Aorta (tissue), 4 donors: Measurements from ENCODE around the gene TPI1. TPM values are rescaled to one million over a fixed set of nuclear protein-coding genes. Genes with fewer than 3 reads are reported as not detected.

Experiments
- polyA plus RNA-seq, 2 donors: library from polyadenylated mRNA; stranded (reverse); fragments of 200-250 nt; gene quantifications; one replicate each; pipeline ENCODE4 v1.2.3, GENCODE V29; 2013
- total RNA-seq, 2 donors: library from RNA; stranded (reverse); fragmentation: NEBNext Ultra II Directional; extraction: Animal tissue kit (Norgen Biotek cat#: 25700); gene quantifications; one replicate each; pipeline ENCODE4 v1.2.1, GENCODE V29; 2021
- donor health status: healthy with polysubstance abuse.
- donor health status: Bipolar disorder and iron deficiency.
- donor health status: DM: no; HTN: no; CAD: no.
- donor health status: DM: yes; HTN: yes; CAD: no.

The TPI1 gene
- total and polyA plus RNA-seq, 4 donors = 310 to 317 (median 315) TPM

Other genes starting within 250 kb of the TPI1 start
- gene LPAR5, start 231.6 kb upstream of the TPI1 start, total RNA-seq = 1 to 10 TPM; 2.5 to 3.7 TPM
- under 1 TPM; 0.51 to 0.88 TPM for gene LPAR5, start 231.6 kb upstream of the TPI1 start, polyA plus RNA-seq
- gene ACRBP, start 220.1 kb upstream of the TPI1 start, total RNA-seq = 1 to 10 TPM; 1.8 to 5.2 TPM
- under 1 TPM in 1 of 2 donors, not detected in 1; 0.25 TPM for gene ACRBP, start 220.1 kb upstream of the TPI1 start, polyA plus RNA-seq
- gene ING4, start 204.4 kb upstream of the TPI1 start, total RNA-seq = 10 to 100 TPM; 19.7 to 43.3 TPM
- gene ING4, start 204.4 kb upstream of the TPI1 start, polyA plus RNA-seq = 10 to 100 TPM; 45.3 to 63.7 TPM
- gene ZNF384, start 178.2 kb upstream of the TPI1 start, total RNA-seq = 10 to 100 TPM; 54.4 to 66.7 TPM
- 10 to 100 TPM; 23.2 to 49.3 TPM for gene ZNF384, start 178.2 kb upstream of the TPI1 start, polyA plus RNA-seq
- gene PIANP, start 166.7 kb upstream of the TPI1 start, total RNA-seq = 10 to 100 TPM in 1 of 2 donors, 1 to 10 TPM in 1; 1.2 to 10.7 TPM
- gene PIANP, start 166.7 kb upstream of the TPI1 start, polyA plus RNA-seq = 1 to 10 TPM; 4.3 to 7.5 TPM
- 10 to 100 TPM; 47.0 to 50.1 TPM for gene COPS7A, start 143.5 kb upstream of the TPI1 start, total RNA-seq
- 10 to 100 TPM; 43.8 to 70.5 TPM for gene COPS7A, start 143.5 kb upstream of the TPI1 start, polyA plus RNA-seq
- gene MLF2, start 114.4 kb upstream of the TPI1 start, total RNA-seq = 100 to 1,000 TPM; 110 to 144 TPM
- gene MLF2, start 114.4 kb upstream of the TPI1 start, polyA plus RNA-seq = 100 to 1,000 TPM; 134 to 141 TPM
- 100 to 1,000 TPM; 358 to 396 TPM for gene PTMS, start 101.2 kb upstream of the TPI1 start, total RNA-seq
- 100 to 1,000 TPM; 549 to 584 TPM for gene PTMS, start 101.2 kb upstream of the TPI1 start, polyA plus RNA-seq
- gene LAG3, start 95.0 kb upstream of the TPI1 start, total RNA-seq = 1 to 10 TPM; 1.2 to 1.8 TPM
- gene LAG3, start 95.0 kb upstream of the TPI1 start, polyA plus RNA-seq = 1 to 10 TPM in 1 of 2 donors, under 1 TPM in 1; 0.25 to 2.4 TPM
- gene CD4, start 78.0 kb upstream of the TPI1 start, total RNA-seq = 10 to 100 TPM; 20.1 to 40.6 TPM
- 10 to 100 TPM in 1 of 2 donors, 1 to 10 TPM in 1; 2.1 to 14.3 TPM for gene CD4, start 78.0 kb upstream of the TPI1 start, polyA plus RNA-seq
- 10 to 100 TPM in 1 of 2 donors, 1 to 10 TPM in 1; 4.4 to 16.6 TPM for gene GPR162, start 45.7 kb upstream of the TPI1 start, total RNA-seq
- gene GPR162, start 45.7 kb upstream of the TPI1 start, polyA plus RNA-seq = 10 to 100 TPM in 1 of 2 donors, 1 to 10 TPM in 1; 6.0 to 17.2 TPM
- gene P3H3, start 39.1 kb upstream of the TPI1 start, total RNA-seq = 10 to 100 TPM; 43.5 to 66.3 TPM
- gene P3H3, start 39.1 kb upstream of the TPI1 start, polyA plus RNA-seq = 10 to 100 TPM; 23.4 to 93.3 TPM
- gene GNB3, start 26.6 kb upstream of the TPI1 start, total RNA-seq = 10 to 100 TPM in 1 of 2 donors, 1 to 10 TPM in 1; 8.2 to 13.7 TPM
- 10 to 100 TPM in 1 of 2 donors, 1 to 10 TPM in 1; 6.0 to 32.9 TPM for gene GNB3, start 26.6 kb upstream of the TPI1 start, polyA plus RNA-seq
- 1 to 10 TPM in 1 of 2 donors, under 1 TPM in 1; 0.42 to 2.1 TPM for gene CDCA3, start 16.2 kb upstream of the TPI1 start, total RNA-seq
- 10 to 100 TPM in 1 of 2 donors, 1 to 10 TPM in 1; 3.6 to 12.6 TPM for gene CDCA3, start 16.2 kb upstream of the TPI1 start, polyA plus RNA-seq
- gene USP5, start 15.4 kb upstream of the TPI1 start, total RNA-seq = 10 to 100 TPM; 59.5 to 64.6 TPM
- 10 to 100 TPM; 26.7 to 47.0 TPM for gene USP5, start 15.4 kb upstream of the TPI1 start, polyA plus RNA-seq
- 10 to 100 TPM in 1 of 2 donors, 1 to 10 TPM in 1; 4.2 to 10.2 TPM for gene SPSB2, start 5.8 kb downstream of the TPI1 start, total RNA-seq
- 10 to 100 TPM; 11.1 to 14.3 TPM for gene SPSB2, start 5.8 kb downstream of the TPI1 start, polyA plus RNA-seq
- gene LRRC23, start 37.3 kb downstream of the TPI1 start, total RNA-seq = 10 to 100 TPM in 1 of 2 donors, 1 to 10 TPM in 1; 5.3 to 11.2 TPM
- 10 to 100 TPM; 16.8 to 20.8 TPM for gene LRRC23, start 37.3 kb downstream of the TPI1 start, polyA plus RNA-seq
- gene ENO2, start 47.0 kb downstream of the TPI1 start, total RNA-seq = 10 to 100 TPM; 59.0 to 79.5 TPM
- gene ENO2, start 47.0 kb downstream of the TPI1 start, polyA plus RNA-seq = 100 to 1,000 TPM in 1 of 2 donors, 10 to 100 TPM in 1; 14.7 to 116 TPM
- gene ATN1, start 60.4 kb downstream of the TPI1 start, total RNA-seq = 100 to 1,000 TPM; 138 to 146 TPM
- gene ATN1, start 60.4 kb downstream of the TPI1 start, polyA plus RNA-seq = 100 to 1,000 TPM in 1 of 2 donors, 10 to 100 TPM in 1; 22.7 to 149 TPM
- not detected for gene RNU7-1, start 76.3 kb downstream of the TPI1 start, total RNA-seq
- gene RNU7-1, start 76.3 kb downstream of the TPI1 start, polyA plus RNA-seq = not detected
- 100 to 1,000 TPM; 197 to 233 TPM for gene C12orf57, start 76.5 kb downstream of the TPI1 start, total RNA-seq
- gene C12orf57, start 76.5 kb downstream of the TPI1 start, polyA plus RNA-seq = 1,000 to 10,000 TPM in 1 of 2 donors, 100 to 1,000 TPM in 1; 849 to 1,017 TPM
- gene PTPN6, start 83.8 kb downstream of the TPI1 start, total RNA-seq = 10 to 100 TPM; 29.8 to 42.3 TPM
- gene PTPN6, start 83.8 kb downstream of the TPI1 start, polyA plus RNA-seq = 10 to 100 TPM; 10.1 to 25.7 TPM
- gene PHB2, start 103.1 kb downstream of the TPI1 start, total RNA-seq = 100 to 1,000 TPM in 1 of 2 donors, 10 to 100 TPM in 1; 97.9 to 117 TPM
- gene PHB2, start 103.1 kb downstream of the TPI1 start, polyA plus RNA-seq = 100 to 1,000 TPM; 105 to 139 TPM
- 10 to 100 TPM; 30.2 to 31.6 TPM for gene EMG1, start 103.4 kb downstream of the TPI1 start, total RNA-seq
- gene EMG1, start 103.4 kb downstream of the TPI1 start, polyA plus RNA-seq = 10 to 100 TPM; 15.4 to 24.4 TPM
- 10 to 100 TPM; 28.8 to 33.2 TPM for gene LPCAT3, start 150.9 kb downstream of the TPI1 start, total RNA-seq
- 10 to 100 TPM; 10.1 to 27.3 TPM for gene LPCAT3, start 150.9 kb downstream of the TPI1 start, polyA plus RNA-seq
- gene C1S, start 193.2 kb downstream of the TPI1 start, total RNA-seq = 1,000 to 10,000 TPM in 1 of 2 donors, 100 to 1,000 TPM in 1; 490 to 1,087 TPM
- 100 to 1,000 TPM; 141 to 687 TPM for gene C1S, start 193.2 kb downstream of the TPI1 start, polyA plus RNA-seq
- gene C1R, start 224.9 kb downstream of the TPI1 start, total RNA-seq = 1,000 to 10,000 TPM in 1 of 2 donors, 100 to 1,000 TPM in 1; 769 to 1,570 TPM
- 1,000 to 10,000 TPM in 1 of 2 donors, 100 to 1,000 TPM in 1; 148 to 1,159 TPM for gene C1R, start 224.9 kb downstream of the TPI1 start, polyA plus RNA-seq
- 100 to 1,000 TPM in 1 of 2 donors, 10 to 100 TPM in 1; 82.0 to 139 TPM for gene C1RL, start 241.7 kb downstream of the TPI1 start, total RNA-seq
- gene C1RL, start 241.7 kb downstream of the TPI1 start, polyA plus RNA-seq = 10 to 100 TPM; 14.5 to 85.1 TPM